HG03460 (cell line): ENCODE results near the gene VSTM2B.

Experiments used
- ATAC-seq: cut with Tn5 transposase; IDR thresholded peaks from one replicate; pipeline ENCODE4 v1.9.1; 2021; ENCODE audit not compliant: unreplicated experiment

The VSTM2B gene

GRCh38 chr19:29529646-29530539, 4.1 kb downstream of the VSTM2B start:
- no peak for ATAC-seq

GRCh38 chr19:29530540-29531457, 5.0 kb downstream of the VSTM2B start:
- no peak for ATAC-seq

GRCh38 chr19:29531458-29532025, 5.7 kb downstream of the VSTM2B start:
- ATAC-seq, result no peak

GRCh38 chr19:29532097-29532496, 6.3 kb downstream of the VSTM2B start:
- no peak for ATAC-seq

GRCh38 chr19:29532956-29533355, 7.2 kb downstream of the VSTM2B start:
- no peak for ATAC-seq

GRCh38 chr19:29533578-29534544, 8.1 kb downstream of the VSTM2B start:
- ATAC-seq, result no peak

- no peak for ATAC-seq
Observed at GRCh38 chr19:29535214-29535831, 9.5 kb downstream of the VSTM2B start.

- no peak for ATAC-seq
Observed at GRCh38 chr19:29535984-29536508, 10.3 kb downstream of the VSTM2B start.

- no peak for ATAC-seq
Observed at GRCh38 chr19:29537181-29537580, 11.4 kb downstream of the VSTM2B start.

GRCh38 chr19:29537601-29538000, 11.8 kb downstream of the VSTM2B start:
- ATAC-seq, result no peak

GRCh38 chr19:29538146-29538545, 12.4 kb downstream of the VSTM2B start:
- ATAC-seq, result no peak

- no peak for ATAC-seq
Observed at GRCh38 chr19:29538651-29539050, 12.9 kb downstream of the VSTM2B start.

- no peak for ATAC-seq
Observed at GRCh38 chr19:29539131-29539530, 13.3 kb downstream of the VSTM2B start.

- no peak for ATAC-seq
Observed at GRCh38 chr19:29539670-29540069, 13.9 kb downstream of the VSTM2B start.

GRCh38 chr19:29540114-29540513, 14.3 kb downstream of the VSTM2B start:
- ATAC-seq, result no peak

- no peak for ATAC-seq
Observed at GRCh38 chr19:29541473-29542253, 15.9 kb downstream of the VSTM2B start.

GRCh38 chr19:29542327-29542726, 16.5 kb downstream of the VSTM2B start:
- no peak for ATAC-seq

GRCh38 chr19:29542776-29543175, 17.0 kb downstream of the VSTM2B start:
- ATAC-seq, result no peak

- no peak for ATAC-seq
Observed at GRCh38 chr19:29543381-29543780, 17.6 kb downstream of the VSTM2B start.
